CD14-positive monocyte (primary cell): ENCODE results near the gene PRCD. TPM values are rescaled to one million over a fixed set of nuclear protein-coding genes. Genes with fewer than 3 reads are reported as not detected.

Source experiments
- DNase-seq, 3 donors: peaks; one replicate each; pipeline ENCODE4 v3.0.0-alpha.2; 2011 to 2022
- H2AFZ ChIP-seq: 2 replicates; pipeline ENCODE4 v1.6.0; 2012; ENCODE audit warnings: mild to moderate bottlenecking, low read depth, low read length, inconsistent platforms; ENCODE audit not compliant: insufficient read depth, poor library complexity, severe bottlenecking
- H3K27ac ChIP-seq, 2 donors: 1 replicate in 1 of 2; 2 replicates in 1 of 2; pipeline ENCODE4 v1.5.1; 2012 to 2013; ENCODE audit warnings: low read length in 2 of 2, control low read depth in 1 of 2, inconsistent platforms in 1 of 2, low read depth in 1 of 2, mild to moderate bottlenecking in 1 of 2
- H3K27me3 ChIP-seq, 2 donors: one replicate each; pipeline versions ENCODE4 v1.6.0 to v1.6.1; 2011 to 2013; ENCODE audit warnings: low read length in 2 of 2; ENCODE audit not compliant: control insufficient read depth in 2 of 2, insufficient read depth in 2 of 2
- H3K36me3 ChIP-seq, 2 donors: replicated peaks in 1 of 2; 1 replicate in 1 of 2; 2 replicates in 1 of 2; pipeline versions ENCODE4 v1.5.1 to v1.6.1; 2012 to 2013; ENCODE audit warnings: low read length in 2 of 2, control low read depth in 1 of 2, inconsistent platforms in 1 of 2, mild to moderate bottlenecking in 1 of 2; ENCODE audit not compliant: insufficient read depth in 2 of 2, control insufficient read depth in 1 of 2
- H3K4me1 ChIP-seq, 2 donors: 1 replicate in 1 of 2; 2 replicates in 1 of 2; pipeline versions ENCODE4 v1.5.1 to v1.6.1; 2012 to 2013; ENCODE audit warnings: low read length in 2 of 2, control low read depth in 1 of 2, inconsistent platforms in 1 of 2, mild to moderate bottlenecking in 1 of 2, moderate library complexity in 1 of 2; ENCODE audit not compliant: insufficient read depth in 2 of 2, control insufficient read depth in 1 of 2
- H3K4me2 ChIP-seq: replicated peaks from 2 replicates; pipeline ENCODE3; 2012; ENCODE audit warnings: low read length, moderate library complexity, mild to moderate bottlenecking; ENCODE audit not compliant: poor library complexity, severe bottlenecking; ENCODE audit errors: extremely low read depth
- H3K4me3 ChIP-seq, 3 experiments: fragments of 200-600 bp in 1 of 3; sonication (generic) in 1 of 3; replicated peaks in 1 of 3; 1 replicate in 2 of 3; 2 replicates in 1 of 3; pipeline ENCODE4 v1.5.1; 2011 to 2013; ENCODE audit warnings: low read length in 3 of 3, mild to moderate bottlenecking in 3 of 3, control low read depth in 2 of 3, low read depth in 2 of 3, inconsistent platforms in 1 of 3, moderate library complexity in 1 of 3
- H3K79me2 ChIP-seq: 2 replicates; pipeline ENCODE4 v1.6.0; 2012; ENCODE audit warnings: mild to moderate bottlenecking, control low read depth, inconsistent platforms, low read length, moderate library complexity; ENCODE audit not compliant: insufficient read depth
- H3K9ac ChIP-seq: 2 replicates; pipeline ENCODE4 v1.6.0; 2017; ENCODE audit warnings: low read length, mild to moderate bottlenecking; ENCODE audit not compliant: insufficient read depth, poor library complexity, severe bottlenecking
- H3K9me3 ChIP-seq, 2 donors: replicated peaks in 1 of 2; 1 replicate in 1 of 2; 2 replicates in 1 of 2; pipeline versions ENCODE4 v1.5.1 to v1.6.1; 2012 to 2013; ENCODE audit warnings: low read length in 2 of 2, control low read depth in 1 of 2; ENCODE audit not compliant: control insufficient read depth in 1 of 2, insufficient read depth in 1 of 2
- H4K20me1 ChIP-seq: 2 replicates; pipeline ENCODE4 v1.6.0; 2012; ENCODE audit warnings: mild to moderate bottlenecking, low read length, control low read depth, moderate library complexity; ENCODE audit not compliant: insufficient read depth
- H3K27ac Mint-ChIP-seq, 7 donors: one replicate each; pipeline ENCODE4 v1.8.0; 2020; ENCODE audit warnings: mild to moderate bottlenecking in 7 of 7, mixed read lengths in 7 of 7, moderate library complexity in 6 of 7, inconsistent platforms in 2 of 7
- H3K27me3 Mint-ChIP-seq, 3 donors: one replicate each; pipeline ENCODE4 v1.8.0; 2021 to 2022; ENCODE audit warnings: low read depth in 3 of 3, mild to moderate bottlenecking in 3 of 3, mixed read lengths in 3 of 3, moderate library complexity in 3 of 3, inconsistent platforms in 1 of 3
- H3K36me3 Mint-ChIP-seq, 2 donors: one replicate each; pipeline ENCODE4 v1.8.0; 2020; ENCODE audit warnings: mixed read lengths in 2 of 2, inconsistent platforms in 1 of 2, mild to moderate bottlenecking in 1 of 2
- H3K4me1 Mint-ChIP-seq: one replicate; pipeline ENCODE4 v1.8.0; 2020; ENCODE audit warnings: mild to moderate bottlenecking, mixed read lengths
- H3K4me3 Mint-ChIP-seq, 2 donors: one replicate each; pipeline ENCODE4 v1.8.0; 2020; ENCODE audit warnings: mild to moderate bottlenecking in 2 of 2, mixed read lengths in 2 of 2, moderate library complexity in 1 of 2
- H3K9me3 Mint-ChIP-seq, 7 donors: one replicate each; pipeline ENCODE4 v1.8.0; 2020 to 2022; ENCODE audit warnings: mixed read lengths in 7 of 7, mild to moderate bottlenecking in 6 of 7, moderate library complexity in 6 of 7, inconsistent platforms in 2 of 7
- WGBS: methylation state at CpG from one replicate; pipeline ENCODE4 v1.1.5; 2013; ENCODE audit warnings: missing lambda C conversion rate; ENCODE audit not compliant: insufficient coverage; 5-methylcytosine and 5-hydroxymethylcytosine counted together
- intact Hi-C, 2 donors: fragments of 100-400 bp; cut with micrococcal nuclease; formaldehyde crosslinking; loops; one replicate each; pipeline versions ENCODE4 v1.15.0 to v1.15.1; 2023
- polyA plus RNA-seq, 3 donors: library from polyadenylated mRNA; depleted of rRNA in 1 of 3; unstranded in 2 of 3; stranded (reverse) in 1 of 3; fragments of 300-500 nt in 2 of 3; fragments of >200 nt in 1 of 3; fragmentation: Illumina TruSeq in 2 of 3; gene quantifications; 1 replicate in 2 of 3; 2 replicates in 1 of 3; pipeline ENCODE4 v1.2.3, GENCODE V29; 2012 to 2021
- small RNA-seq: library from RNA; depleted of rRNA; stranded (forward); fragments of <200 nt; gene quantifications from one replicate; pipeline ENCODE3, GENCODE V24; 2012; ENCODE audit warnings: low read depth; ENCODE audit not compliant: insufficient read length
- TF ChIP-seq, protein P1 (sequence below): fragments of 200-600 bp; IDR thresholded peaks from one replicate; pipeline ENCODE4 v1.8.0; 2022; ENCODE audit warnings: antibody characterized with exemption, mild to moderate bottlenecking

Gene PRCD
- polyA plus RNA-seq, 3 donors, result not detected

DNA sequence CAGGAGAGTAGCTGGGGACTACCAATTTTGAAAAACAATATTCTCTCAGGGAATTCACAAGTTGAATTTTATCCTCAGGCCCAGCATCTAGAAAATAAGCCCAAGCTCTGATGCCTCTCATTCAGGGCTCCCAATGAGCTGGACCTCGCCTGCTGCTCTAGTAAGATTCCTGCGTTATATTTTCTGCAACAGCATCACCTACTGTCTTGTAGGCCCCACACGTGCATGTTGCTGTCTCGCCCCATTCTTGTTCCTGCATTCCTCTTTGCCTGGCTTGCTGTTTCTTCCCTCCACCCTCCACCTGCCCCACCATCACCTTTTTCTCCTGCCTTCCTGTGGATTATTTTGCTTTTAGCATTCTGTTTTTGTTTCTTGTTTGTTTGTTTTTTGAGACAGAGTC lies 54.1 kb downstream of the PRCD start:
- Mint-ChIP-seq H3K4me1 (peaks cover 31% of the 10 kb centered on the region), H3K4me3 (no peak overlapping the region), H3K27ac (no peak overlapping the region), H3K9me3 (peaks cover 0 to 3% (median 0%) of the 10 kb centered on the region in 7 donors), H3K36me3 (peaks cover 2 to 3% of the 10 kb centered on the region in 2 donors), H3K27me3 (peaks cover 6 to 8% (median 7%) of the 10 kb centered on the region in 3 donors)
- DNase-seq, result no peak
- TF ChIP-seq, protein P1, sequence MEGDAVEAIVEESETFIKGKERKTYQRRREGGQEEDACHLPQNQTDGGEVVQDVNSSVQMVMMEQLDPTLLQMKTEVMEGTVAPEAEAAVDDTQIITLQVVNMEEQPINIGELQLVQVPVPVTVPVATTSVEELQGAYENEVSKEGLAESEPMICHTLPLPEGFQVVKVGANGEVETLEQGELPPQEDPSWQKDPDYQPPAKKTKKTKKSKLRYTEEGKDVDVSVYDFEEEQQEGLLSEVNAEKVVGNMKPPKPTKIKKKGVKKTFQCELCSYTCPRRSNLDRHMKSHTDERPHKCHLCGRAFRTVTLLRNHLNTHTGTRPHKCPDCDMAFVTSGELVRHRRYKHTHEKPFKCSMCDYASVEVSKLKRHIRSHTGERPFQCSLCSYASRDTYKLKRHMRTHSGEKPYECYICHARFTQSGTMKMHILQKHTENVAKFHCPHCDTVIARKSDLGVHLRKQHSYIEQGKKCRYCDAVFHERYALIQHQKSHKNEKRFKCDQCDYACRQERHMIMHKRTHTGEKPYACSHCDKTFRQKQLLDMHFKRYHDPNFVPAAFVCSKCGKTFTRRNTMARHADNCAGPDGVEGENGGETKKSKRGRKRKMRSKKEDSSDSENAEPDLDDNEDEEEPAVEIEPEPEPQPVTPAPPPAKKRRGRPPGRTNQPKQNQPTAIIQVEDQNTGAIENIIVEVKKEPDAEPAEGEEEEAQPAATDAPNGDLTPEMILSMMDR, result no peak
- H2AFZ ChIP-seq, result no peak overlapping the region
- no peak overlapping the region for H3K4me3 ChIP-seq
- no peaks in the 10 kb centered on the region for H4K20me1 ChIP-seq
- no peaks in the 10 kb centered on the region for H3K27me3 ChIP-seq
- H3K36me3 ChIP-seq, result no peaks in the 10 kb centered on the region
- H3K9me3 ChIP-seq, result no peaks in the 10 kb centered on the region
- H3K9ac ChIP-seq, result no peak overlapping the region
- H3K27ac ChIP-seq, result no peak overlapping the region
- WGBS, result 84% methylated on average over 4 of the region's 4 CpGs
- no peaks in the 10 kb centered on the region for H3K79me2 ChIP-seq
- no peak overlapping the region for H3K4me2 ChIP-seq
- peaks cover 29 to 34% of the 10 kb centered on the region in 2 donors for H3K4me1 ChIP-seq
- intact Hi-C loops, result no loop called here

DNA sequence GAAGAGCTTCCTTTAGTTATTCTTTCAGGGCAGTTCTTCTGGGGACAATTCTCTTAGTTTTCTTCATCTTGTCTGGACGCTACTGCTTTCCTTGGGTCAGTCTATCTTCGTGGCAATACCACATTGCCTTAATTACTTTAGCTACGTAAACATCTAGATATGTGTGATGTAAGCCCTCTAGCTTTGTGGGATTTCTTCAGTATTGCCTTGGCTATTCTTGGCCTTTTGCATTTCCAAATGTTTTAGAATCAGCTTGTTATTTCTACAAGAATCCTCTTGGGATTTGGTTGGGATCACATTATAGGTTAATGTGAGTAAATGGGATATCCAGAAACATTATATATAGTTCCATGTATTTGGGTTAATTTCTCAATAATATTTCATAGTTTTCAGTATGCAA lies 54.8 kb downstream of the PRCD start:
- no peaks in the 10 kb centered on the region for H3K9me3 Mint-ChIP-seq
- WGBS, result no CpG with 5 or more reads among the region's 3 CpGs
- no peaks in the 10 kb centered on the region for H3K36me3 Mint-ChIP-seq
- no peak overlapping the region for H3K27ac Mint-ChIP-seq
- TF ChIP-seq, protein P1, result no peak
- H3K4me1 Mint-ChIP-seq, result peaks cover 38% of the 10 kb centered on the region
- no peaks in the 10 kb centered on the region for H3K36me3 ChIP-seq
- intact Hi-C loops, result no loop called here
- peaks cover 0 to 4% (median 1%) of the 10 kb centered on the region in 3 donors for H3K27me3 Mint-ChIP-seq
- no peaks in the 10 kb centered on the region for H3K27me3 ChIP-seq
- peaks cover 37 to 42% of the 10 kb centered on the region in 2 donors for H3K4me1 ChIP-seq
- H3K4me3 ChIP-seq, result no peak overlapping the region
- H2AFZ ChIP-seq, result no peak overlapping the region
- no peak overlapping the region for H3K4me2 ChIP-seq
- DNase-seq, result no peak
- no peaks in the 10 kb centered on the region for H4K20me1 ChIP-seq
- H3K9me3 ChIP-seq, result no peaks in the 10 kb centered on the region
- no peak overlapping the region for H3K9ac ChIP-seq
- H3K4me3 Mint-ChIP-seq, result no peak overlapping the region
- H3K27ac ChIP-seq, result no peak overlapping the region
- no peaks in the 10 kb centered on the region for H3K79me2 ChIP-seq

Small RNA genes lying within 50 kb of the gene (small RNA-seq; reads per million reads assigned to genes)
- gene SNORD1A (not detected), gene SNORD1B (10,283 reads per million, percentile 100 among the genes with 10 or more reads in this experiment)

Other genes with a start within 250 kb of the PRCD start
- gene QRICH2, start 231.8 kb upstream of the PRCD start, polyA plus RNA-seq, result 1 to 10 TPM in 1 of 3 donors, under 1 TPM in 1, not detected in 1; 0.04 to 1.9 TPM
- 10 to 100 TPM; 45.8 to 58.2 (median 51.2) TPM for gene PRPSAP1, start 186.1 kb upstream of the PRCD start, polyA plus RNA-seq
- gene SPHK1, start 155.4 kb upstream of the PRCD start, polyA plus RNA-seq, result 10 to 100 TPM; 12.9 to 33.9 (median 19.1) TPM
- gene UBE2O, start 86.9 kb upstream of the PRCD start, polyA plus RNA-seq, result 10 to 100 TPM in 1 of 3 donors, 1 to 10 TPM in 2; 1.3 to 15.1 (median 4.5) TPM
- not detected for gene AANAT, start 72.4 kb upstream of the PRCD start, polyA plus RNA-seq
- gene RHBDF2, start 38.6 kb upstream of the PRCD start, polyA plus RNA-seq, result 100 to 1,000 TPM in 1 of 3 donors, 10 to 100 TPM in 2; 36.9 to 124 (median 68.6) TPM
- gene CYGB, start 2.3 kb upstream of the PRCD start, polyA plus RNA-seq, result not detected
- gene ST6GALNAC2, start 45.8 kb downstream of the PRCD start, polyA plus RNA-seq, result 10 to 100 TPM in 2 of 3 donors, 1 to 10 TPM in 1; 8.3 to 11.8 (median 11.8) TPM
- not detected for gene ST6GALNAC1, start 103.7 kb downstream of the PRCD start, polyA plus RNA-seq
- under 1 TPM; 0.13 to 0.81 (median 0.30) TPM for gene MXRA7, start 170.9 kb downstream of the PRCD start, polyA plus RNA-seq
- gene JMJD6, start 186.6 kb downstream of the PRCD start, polyA plus RNA-seq, result 10 to 100 TPM; 24.6 to 75.0 (median 26.2) TPM
- 10 to 100 TPM; 37.9 to 71.3 (median 56.5) TPM for gene METTL23, start 186.8 kb downstream of the PRCD start, polyA plus RNA-seq
- gene SRSF2, start 197.3 kb downstream of the PRCD start, polyA plus RNA-seq, result 100 to 1,000 TPM; 124 to 386 (median 125) TPM
- gene MFSD11, start 198.1 kb downstream of the PRCD start, polyA plus RNA-seq, result 10 to 100 TPM; 19.8 to 24.8 (median 23.8) TPM